ENCODE measurements around the gene MIB2. TPM values are rescaled to one million over a fixed set of nuclear protein-coding genes. Genes with fewer than 3 reads are reported as not detected.
A peak's percentile ranks its signal among the peaks of the same experiment; 100 is the strongest.

Gene MIB2
- total and polyA plus RNA-seq, 2 donors (not counting 1 experiment from before 2014, with no cell fraction given): 94.0 to 95.9 TPM

- H3K79me2 ChIP-seq (ENCODE audit: control insufficient read depth, insufficient read depth, low read length): no peaks in the 10 kb centered on the region
- H3K27me3 Mint-ChIP-seq: peaks cover 3% of the 10 kb centered on the region
- ATAC-seq (ENCODE audit: low read depth) (no peak), DNase-seq (peak; percentile 49)
- peak overlapping the region; percentile 92 for H3K4me2 ChIP-seq (replicated peaks; ENCODE audit: low read depth, low read length, poor library complexity, severe bottlenecking)
- no peaks in the 10 kb centered on the region for H4K20me1 ChIP-seq (ENCODE audit: control insufficient read depth, insufficient read depth, low read length, poor library complexity, severe bottlenecking)
- H3K9me3 Mint-ChIP-seq (ENCODE audit: insufficient read depth): no peaks in the 10 kb centered on the region
- H2AFZ ChIP-seq (ENCODE audit: insufficient read depth, low read depth, low read length, poor library complexity, severe bottlenecking): peak overlapping the region; percentile 69
- H3K27ac ChIP-seq (ENCODE audit: low read length in 2 of 2): no peak overlapping the region
- peaks cover 15 to 21% of the 10 kb centered on the region in 2 donors for H3K4me1 ChIP-seq (ENCODE audit: control insufficient read depth in 2 of 2, insufficient read depth in 2 of 2, low read length in 2 of 2)
- no peaks in the 10 kb centered on the region for H3K36me3 ChIP-seq (replicated peaks in 1 of 2; ENCODE audit: control extremely low read depth in 1 of 2, control insufficient read depth in 1 of 2, extremely low read depth in 1 of 2, insufficient read depth in 2 of 2, low read length in 1 of 2)
- WGBS (ENCODE audit: insufficient coverage): 20% methylated on average over 66 of the region's 79 CpGs
- TF ChIP-seq EZH2 (IDR thresholded peaks at IDR 0.05; ENCODE audit: borderline replicate concordance, insufficient read depth, low read depth, low read length, poor library complexity, severe bottlenecking) (peak; percentile 49), CTCF (IDR thresholded peaks at IDR 0.05) (no peak)
- H3K9ac ChIP-seq (ENCODE audit: low read length): peak overlapping the region; percentile 51
- CTCF ChIA-PET: interaction anchor here (0.6 to 2.2 kb wide), 2 partner anchors 16 to 52 kb away, joined by 3 to 13 read pairs; partner anchors contain the start of gene MIB2
- H3K9me3 ChIP-seq (ENCODE audit: control extremely low read depth in 1 of 3, control insufficient read depth in 2 of 3, insufficient read depth in 1 of 3, low read length in 2 of 3): peaks cover 0 to 8% (median 0%) of the 10 kb centered on the region in 3 donors
- peak overlapping the region; percentile 61 for H3K27ac Mint-ChIP-seq
- POLR2A ChIA-PET: interaction anchor here (0.7 to 2.5 kb wide), 6 partner anchors 14 to 276 kb away, joined by 3 to 19 read pairs (median 4); partner anchors contain the start of gene MIB2
- peaks cover 0 to 13% (median 4%) of the 10 kb centered on the region in 4 experiments for H3K27me3 ChIP-seq (replicated peaks in 1 of 4; ENCODE audit: control extremely low read depth in 1 of 4, control insufficient read depth in 3 of 4, insufficient read depth in 4 of 4, low read length in 3 of 4)
- intact Hi-C loops (cut with micrococcal nuclease): loop anchor here (2.0 kb wide), 1 partner anchor 16 kb away; the partner anchor contains the start of gene MIB2
- peaks cover 4% of the 10 kb centered on the region for H3K4me1 Mint-ChIP-seq
- peak overlapping the region in 2 of 5 experiments; percentile 35 to 43 for H3K4me3 ChIP-seq (ENCODE audit: control extremely low read depth in 1 of 5, extremely low read depth in 1 of 5, insufficient read depth in 1 of 5, low read depth in 2 of 5, low read length in 4 of 5)
- peak overlapping the region; percentile 67 for H3K4me3 Mint-ChIP-seq
Measured at GRCh38 chr1:1630965-1631781, 15.9 kb downstream of the MIB2 start.

Data from B cell (primary cell).